ENCODE measurements around the gene ADAMTS9.
"Not testable (repeated sequence)": the region's sequence is repeated elsewhere in the genome, so short reads cannot be mapped to it uniquely, and the experiment has no call there.

ADAMTS9 gene

GRCh38 chr3:64566859-64567258 is 120.9 kb downstream of the ADAMTS9 start:
- no peak for DNase-seq

DNA sequence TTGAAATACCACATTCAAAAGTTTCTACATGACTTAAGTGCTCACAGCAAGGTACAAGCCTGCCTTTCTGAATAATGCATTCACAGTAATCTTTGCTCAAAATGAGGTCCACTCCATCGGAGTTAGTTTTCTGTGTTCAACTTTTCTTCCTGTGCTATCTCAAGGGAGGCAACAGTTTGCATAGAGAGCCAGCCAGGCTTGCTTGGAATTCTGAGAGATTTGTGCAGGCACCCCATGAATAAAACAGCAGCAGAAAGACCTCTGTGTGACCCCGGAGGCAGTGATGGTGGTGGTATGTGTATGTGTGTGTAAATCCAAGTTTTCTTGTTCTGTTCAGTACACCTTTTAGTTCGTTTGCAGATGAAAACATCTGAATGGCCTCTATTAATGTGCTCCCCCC is 124.0 kb downstream of the ADAMTS9 start:
- DNase-seq = no peak

DNA sequence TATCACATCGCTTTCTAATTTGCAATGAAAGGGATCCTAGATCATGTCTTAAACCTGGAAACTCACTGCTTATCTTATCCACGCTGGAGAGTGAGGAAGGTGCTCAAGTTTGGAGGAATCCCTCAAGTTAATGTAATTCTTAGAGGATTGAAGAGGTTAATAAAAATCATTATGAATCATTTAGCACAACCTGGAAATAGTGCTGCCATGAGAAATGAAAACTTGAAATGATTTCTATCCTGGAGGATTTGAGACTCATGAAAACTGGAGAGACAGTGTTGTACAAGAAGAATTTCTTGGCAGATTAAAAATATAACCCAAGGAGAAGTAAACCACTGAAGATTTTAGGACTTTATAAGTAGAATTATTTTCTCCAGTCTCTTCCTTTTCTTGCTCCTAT is 125.9 kb downstream of the ADAMTS9 start:
- DNase-seq = no peak

DNA sequence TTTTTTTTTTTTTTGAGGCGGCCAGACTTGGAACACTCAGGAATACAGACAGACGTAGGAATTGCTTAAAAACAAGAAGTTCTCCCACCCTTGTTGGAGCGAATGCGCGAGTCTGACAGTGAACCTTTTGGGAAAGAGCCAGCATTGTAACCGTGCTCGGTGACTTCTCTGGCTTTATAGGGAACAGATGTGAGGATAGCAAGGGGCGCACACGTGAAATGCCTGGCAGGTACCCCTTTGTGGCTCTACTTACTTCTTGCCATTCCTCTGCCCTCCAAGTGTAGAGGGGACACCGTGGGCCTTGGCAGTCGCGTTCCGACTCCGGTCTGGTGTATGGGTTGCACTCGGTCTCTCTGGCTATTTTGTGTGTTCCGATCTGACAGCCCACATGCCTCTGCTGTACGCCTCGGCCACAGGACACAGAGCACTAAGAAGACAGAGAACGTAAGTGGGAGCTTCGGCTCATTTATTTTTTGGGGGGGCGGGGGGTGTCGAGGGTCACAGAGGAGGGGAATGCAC is 126.4 kb downstream of the ADAMTS9 start:
- no peak for DNase-seq

DNA sequence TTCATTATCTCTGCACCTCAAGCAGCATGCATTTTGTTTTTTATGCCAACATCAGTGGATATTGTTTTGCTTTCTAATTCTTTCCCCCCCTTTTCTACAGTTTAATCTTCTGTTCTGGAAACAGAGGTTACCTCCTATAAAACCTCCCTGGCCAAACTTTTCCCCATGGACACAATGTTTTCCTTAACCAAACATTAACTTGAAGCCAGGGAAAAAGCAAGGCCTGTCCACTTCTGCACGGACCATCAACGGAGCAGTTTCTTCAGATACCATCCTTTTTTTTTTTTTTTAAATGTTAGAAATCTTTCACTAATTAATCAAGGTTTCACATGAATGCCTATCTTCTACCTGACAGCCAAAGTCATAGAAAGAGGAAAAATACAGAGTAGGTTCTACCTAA is 127.0 kb downstream of the ADAMTS9 start:
- no peak for DNase-seq

DNA sequence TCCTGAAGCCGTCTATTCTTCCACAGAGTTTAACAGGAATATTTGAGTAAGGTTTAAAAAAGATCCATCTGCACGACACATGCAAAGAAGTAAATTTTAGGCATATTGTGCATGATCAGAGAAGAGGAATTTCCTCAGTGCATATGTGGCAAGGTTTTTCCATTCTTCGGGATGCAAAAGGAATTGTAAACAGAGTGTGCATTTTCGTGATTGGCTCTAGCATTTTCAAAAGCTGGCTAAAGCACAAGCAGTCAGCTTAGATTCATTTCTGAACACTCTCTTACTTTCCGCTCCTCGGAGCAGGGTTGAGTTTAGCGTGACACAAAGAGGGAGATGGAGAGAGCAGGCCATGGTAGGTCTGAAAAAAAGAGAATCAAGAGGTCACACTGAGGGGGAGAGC is 128.2 kb downstream of the ADAMTS9 start:
- DNase-seq = no peak

GRCh38 chr3:64556046-64556445 is 131.8 kb downstream of the ADAMTS9 start:
- no peak for DNase-seq

GRCh38 chr3:64555351-64555750 is 132.4 kb downstream of the ADAMTS9 start:
- DNase-seq = no peak

DNA sequence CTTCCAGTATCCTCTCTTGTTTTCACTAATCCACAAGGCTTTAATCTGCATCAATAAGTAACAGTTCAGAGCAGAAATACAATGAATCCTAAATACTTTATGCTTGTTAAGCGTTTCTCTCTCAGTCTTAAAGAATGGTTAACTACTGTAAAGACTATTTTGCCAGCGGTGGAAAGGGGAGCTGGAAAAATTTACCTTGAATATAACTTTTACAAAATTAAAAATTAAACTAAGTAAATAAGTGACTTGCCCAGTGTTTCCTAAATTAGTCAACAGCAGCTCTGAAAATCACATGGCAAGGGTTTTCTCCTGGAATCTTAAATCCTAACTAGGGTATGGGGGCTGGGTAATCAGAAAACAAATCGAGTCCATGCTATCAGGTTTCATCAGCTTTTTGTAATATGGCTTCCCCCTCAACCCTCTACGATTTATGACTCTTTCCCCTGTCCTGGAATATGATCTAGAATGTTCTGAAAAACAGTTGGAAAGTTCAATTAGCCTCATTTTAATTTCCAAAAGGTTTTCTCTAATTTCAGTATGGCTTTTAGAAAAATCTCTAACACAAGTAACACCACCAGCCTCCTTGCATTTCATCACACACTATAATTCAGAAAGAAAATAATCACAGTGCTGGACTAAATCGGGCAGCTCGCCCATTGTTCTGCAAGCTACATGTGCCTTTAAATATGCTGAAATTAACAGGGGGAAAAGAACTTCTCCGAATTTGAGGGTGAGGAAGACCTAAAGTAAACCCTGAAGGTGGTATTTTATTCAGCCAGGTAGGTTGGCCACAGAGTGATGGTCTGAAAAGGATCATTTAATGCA is 133.5 kb downstream of the ADAMTS9 start:
- DNase-seq = no peak

DNA sequence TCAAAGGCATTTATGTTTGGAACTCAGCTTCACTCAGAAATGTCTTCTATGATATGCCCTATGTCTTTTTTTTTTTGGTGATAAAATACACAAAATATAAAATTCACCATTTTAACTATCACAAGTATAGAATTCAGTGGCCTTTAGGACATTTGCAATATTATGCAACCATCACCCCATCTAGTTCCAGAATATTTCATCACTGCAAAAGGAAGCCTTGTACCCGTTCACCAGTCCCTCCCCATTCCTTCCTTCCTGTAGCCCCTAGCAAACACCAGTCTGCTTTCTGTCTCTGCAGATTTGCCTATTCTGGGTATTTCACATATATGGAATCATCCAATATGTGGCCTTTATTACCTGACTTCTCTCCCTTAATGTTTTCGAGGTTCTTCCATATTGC is 134.8 kb downstream of the ADAMTS9 start:
- no peak for DNase-seq

DNA sequence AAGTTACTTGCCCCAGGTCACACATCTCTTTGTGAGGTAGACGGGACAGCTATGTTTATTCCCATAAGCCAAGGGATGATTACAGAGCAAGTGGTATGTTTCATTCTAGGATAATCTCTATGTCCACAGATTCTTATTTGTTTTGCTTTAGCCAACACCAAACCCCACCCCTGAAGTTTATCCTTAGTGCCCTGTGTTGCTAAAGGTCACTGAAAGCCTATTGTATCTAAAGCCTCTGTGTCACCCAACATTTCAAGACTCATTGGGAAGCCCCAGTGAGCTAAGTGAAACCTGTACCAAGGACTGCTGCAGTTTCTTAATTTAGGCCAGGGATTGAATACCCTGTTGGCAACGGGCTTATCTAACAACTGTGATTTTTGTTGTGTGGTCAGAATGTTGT is 135.6 kb downstream of the ADAMTS9 start:
- no peak for DNase-seq

- no peak for DNase-seq
Measured at GRCh38 chr3:64551697-64552096, 136.1 kb downstream of the ADAMTS9 start.

DNA sequence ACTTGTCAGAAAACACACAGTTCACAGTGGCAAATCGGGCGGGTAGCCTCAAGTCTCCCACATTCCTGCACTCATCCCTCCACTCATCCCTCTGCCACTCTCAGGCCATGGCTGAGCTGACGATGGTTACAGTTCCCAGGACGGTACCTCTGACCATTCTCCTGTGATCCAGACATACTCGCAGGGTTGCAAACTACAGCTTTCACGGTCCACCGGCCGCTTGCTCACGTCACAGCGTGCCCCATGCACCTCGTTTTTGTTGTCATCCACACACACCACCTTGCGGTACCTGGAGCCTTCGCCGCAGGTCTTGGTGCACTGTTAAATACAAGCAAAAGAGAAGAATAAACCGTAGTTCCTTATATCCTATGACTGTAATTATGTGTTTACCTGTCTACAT is 137.1 kb downstream of the ADAMTS9 start:
- DNase-seq = no peak

DNA sequence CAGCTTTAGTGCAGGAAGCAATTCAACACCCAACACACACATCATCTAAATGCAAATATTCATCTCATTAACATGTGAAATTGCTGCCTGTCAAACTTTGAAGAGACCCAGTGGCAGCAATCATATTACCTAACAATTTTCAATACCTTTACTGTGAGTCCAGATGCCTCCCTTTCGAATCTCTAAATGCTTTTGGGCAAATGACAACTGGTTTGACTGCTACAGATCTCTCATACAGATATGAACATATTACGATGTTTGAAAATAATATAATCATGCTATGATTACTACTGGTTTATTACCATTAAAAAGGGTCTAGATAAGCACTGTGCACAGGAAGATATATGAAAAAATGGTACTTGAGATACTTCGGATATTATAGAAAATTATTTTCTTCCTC is 137.9 kb downstream of the ADAMTS9 start:
- no peak for DNase-seq

- DNase-seq = no peak
Measured at GRCh38 chr3:64548200-64548889, 139.5 kb downstream of the ADAMTS9 start.

GRCh38 chr3:64546856-64547255 is 140.9 kb downstream of the ADAMTS9 start:
- DNase-seq = no peak

- DNase-seq = not testable (repeated sequence)
Measured at GRCh38 chr3:64545239-64545638, 142.6 kb downstream of the ADAMTS9 start.

DNA sequence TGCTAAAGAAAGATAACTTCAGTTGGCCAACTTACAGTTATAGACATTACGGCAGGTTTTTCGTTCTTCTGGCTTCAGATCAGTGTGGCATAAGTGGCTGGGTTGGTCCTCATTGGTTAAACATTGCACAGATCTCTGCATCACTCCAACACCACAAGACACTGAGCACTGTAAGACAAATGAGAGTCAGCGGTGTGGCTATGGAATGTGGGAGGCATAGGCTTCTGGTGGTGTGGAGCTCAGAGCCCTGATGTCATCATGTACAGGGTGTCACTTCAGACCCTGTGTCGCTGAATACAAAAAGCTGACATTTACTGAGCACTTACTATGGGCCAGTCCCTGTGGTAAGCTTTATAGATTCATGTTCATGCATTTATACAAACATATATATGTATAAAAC is 146.0 kb downstream of the ADAMTS9 start:
- no peak for DNase-seq

DNA sequence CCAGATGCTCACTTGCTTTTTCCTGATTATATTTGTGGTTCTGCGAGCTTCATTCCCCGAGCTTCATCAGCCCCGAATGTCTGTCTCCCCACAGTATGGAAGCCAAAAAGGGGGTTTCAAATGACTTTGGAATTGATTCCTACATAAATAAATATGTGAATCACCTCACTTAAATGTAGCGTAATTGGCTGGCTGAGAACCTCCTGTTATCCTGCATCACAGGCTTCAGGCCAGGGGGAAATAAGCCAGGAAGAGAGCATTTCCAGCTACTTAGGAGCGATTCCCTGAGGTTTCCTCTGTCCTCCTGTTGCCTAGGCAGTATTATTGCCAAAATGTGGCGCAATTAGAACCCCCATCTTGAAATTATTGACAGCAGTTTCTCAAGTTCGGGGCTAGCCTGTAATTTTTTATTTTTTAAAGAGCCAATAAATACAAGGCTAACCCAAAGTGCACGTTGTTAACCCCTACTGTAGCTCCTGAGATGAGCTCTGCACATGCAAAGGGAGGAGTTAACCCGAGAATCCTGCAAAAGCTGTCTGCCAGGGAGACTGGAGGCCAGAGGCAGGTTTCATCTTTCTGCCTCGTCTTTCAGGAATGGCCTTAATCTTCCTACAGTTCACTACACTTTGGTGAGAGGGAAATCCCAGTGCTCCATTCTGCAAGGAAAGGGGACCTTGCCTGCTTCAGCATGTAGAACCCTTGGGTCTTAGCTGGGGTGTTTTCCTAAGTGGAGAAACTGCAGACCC is 148.2 kb downstream of the ADAMTS9 start:
- no peak for DNase-seq

DNA sequence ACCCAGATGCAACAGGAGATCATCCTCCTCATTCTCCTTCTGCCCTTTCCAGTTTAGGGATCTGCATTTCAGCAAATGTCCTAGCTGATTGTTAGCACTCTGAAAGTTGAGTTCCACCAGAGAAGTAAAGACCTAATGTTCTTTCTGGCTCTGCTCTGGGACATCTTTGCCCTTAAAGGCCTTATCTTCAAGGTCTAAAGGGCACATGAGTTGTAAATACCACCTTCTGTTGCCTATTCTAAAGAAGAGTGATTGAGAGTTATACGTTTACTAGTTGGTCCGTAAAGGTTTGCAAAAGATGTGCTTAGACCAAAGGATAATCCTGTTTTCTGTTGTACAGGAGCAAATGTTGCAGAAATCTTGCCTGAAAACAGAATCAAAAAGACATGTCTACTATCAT is 151.6 kb downstream of the ADAMTS9 start:
- DNase-seq = no peak

DNA sequence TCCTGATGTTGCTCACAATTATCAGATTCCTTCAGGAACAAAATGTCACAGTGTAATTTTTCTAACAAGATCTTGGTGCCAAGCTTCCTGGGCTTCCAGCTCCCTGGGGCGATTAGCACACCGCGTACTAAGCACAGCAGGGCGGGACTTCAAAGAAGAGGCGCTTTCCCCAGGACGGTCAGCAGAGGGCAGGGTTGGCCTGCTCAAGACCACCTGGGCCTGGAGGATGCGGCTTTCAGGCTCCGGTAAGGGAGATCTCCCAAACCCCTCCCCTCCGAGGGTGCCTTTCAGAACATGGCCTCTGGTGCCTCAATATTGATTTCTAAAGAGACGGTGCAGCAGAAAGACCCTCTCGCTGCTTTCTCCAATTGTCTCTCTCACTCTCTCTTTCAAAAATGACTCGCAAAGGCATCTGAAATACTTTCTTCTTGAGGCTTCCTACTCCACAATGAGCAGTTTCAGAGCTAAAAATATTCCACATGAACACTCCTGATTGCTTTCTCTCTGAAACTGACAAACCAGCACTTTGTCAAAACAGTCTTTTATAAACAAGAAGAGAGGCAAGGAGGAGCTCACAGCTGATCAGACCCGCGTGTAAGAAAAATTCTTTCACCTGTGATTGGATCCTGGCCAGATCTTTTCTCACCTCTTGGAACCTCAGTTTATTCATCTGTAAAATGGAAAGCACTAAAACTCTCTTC is 154.0 kb downstream of the ADAMTS9 start:
- DNase-seq = peak; percentile 5 to 11

GRCh38 chr3:64530434-64531049 is 157.3 kb downstream of the ADAMTS9 start:
- no peak for DNase-seq

Data from stimulated activated CD4-positive, alpha-beta T cell treated with anti-CD3 and anti-CD28 coated beads, Interleukin-4, amount 100 ng/mL, for 4 hours (primary cell).